Mesothelial cell of epicardium (in vitro differentiated cells): ENCODE results near the gene PPP6R3. TPM values are rescaled to one million over a fixed set of nuclear protein-coding genes. Genes with fewer than 3 reads are reported as not detected.

Experiments
- DNase-seq, 2 experiments: peaks; one replicate each; pipeline ENCODE4 v3.0.0; 2021; ENCODE audit warnings: low spot score in 2 of 2; ENCODE audit not compliant: unreplicated experiment in 2 of 2
- H3K27ac Mint-ChIP-seq: 2 replicates; pipeline ENCODE4 v1.8.0; 2021; ENCODE audit warnings: mixed read lengths
- H3K27me3 Mint-ChIP-seq: 2 replicates; pipeline ENCODE4 v1.8.0; 2021; ENCODE audit warnings: low read depth, mixed read lengths
- H3K36me3 Mint-ChIP-seq: 2 replicates; pipeline ENCODE4 v1.8.0; 2021; ENCODE audit warnings: mixed read lengths
- H3K4me1 Mint-ChIP-seq: 2 replicates; pipeline ENCODE4 v1.8.0; 2021; ENCODE audit warnings: mixed read lengths
- H3K4me3 Mint-ChIP-seq: 2 replicates; pipeline ENCODE4 v1.8.0; 2021; ENCODE audit warnings: mild to moderate bottlenecking, moderate library complexity, mixed read lengths
- H3K9me3 Mint-ChIP-seq: 2 replicates; pipeline ENCODE4 v1.8.0; 2021; ENCODE audit warnings: mixed read lengths
- CTCF ChIP-seq: fragments of 200-600 bp; sonication (generic); IDR thresholded peaks from one replicate; pipeline ENCODE4 v1.5.0; 2021; ENCODE audit warnings: antibody characterized with exemption; ENCODE audit not compliant: unreplicated experiment
- total RNA-seq: library from RNA; stranded (reverse); gene quantifications from 3 replicates; pipeline ENCODE4 v1.2.1, GENCODE V29; 2021

PPP6R3 gene
- total RNA-seq, 1 donor from 2014 or later = 137 TPM

GRCh38 chr11:68582416-68583040 is 122.0 kb downstream of the PPP6R3 start:
- peaks cover 52% of the 10 kb centered on the region for H3K36me3 Mint-ChIP-seq
- H3K27ac Mint-ChIP-seq = peak overlapping the region; percentile 77
- no peaks in the 10 kb centered on the region for H3K9me3 Mint-ChIP-seq
- no peaks in the 10 kb centered on the region for H3K4me1 Mint-ChIP-seq
- no peak for DNase-seq
- TF ChIP-seq CTCF = no peak
- H3K27me3 Mint-ChIP-seq = no peaks in the 10 kb centered on the region
- no peak overlapping the region for H3K4me3 Mint-ChIP-seq

GRCh38 chr11:68583041-68583446 is 122.5 kb downstream of the PPP6R3 start:
- no peak for DNase-seq
- Mint-ChIP-seq H3K4me1 (no peaks in the 10 kb centered on the region), H3K27ac (no peak overlapping the region)

GRCh38 chr11:68584097-68584496 is 123.5 kb downstream of the PPP6R3 start:
- peak; percentile 38 for TF ChIP-seq CTCF
- Mint-ChIP-seq H3K27me3 (no peaks in the 10 kb centered on the region), H3K27ac (no peak overlapping the region), H3K36me3 (peaks cover 43% of the 10 kb centered on the region), H3K4me3 (no peak overlapping the region), H3K4me1 (no peaks in the 10 kb centered on the region), H3K9me3 (no peaks in the 10 kb centered on the region)
- DNase-seq = peak; percentile 27 to 48

More at GRCh38 chr11:68583041-68583446, 122.5 kb downstream of the PPP6R3 start:
- TF ChIP-seq CTCF = no peak
- Mint-ChIP-seq H3K4me3 (no peak overlapping the region), H3K36me3 (peaks cover 52% of the 10 kb centered on the region), H3K27me3 (no peaks in the 10 kb centered on the region), H3K9me3 (no peaks in the 10 kb centered on the region)

GRCh38 chr11:68584991-68585524 is 124.5 kb downstream of the PPP6R3 start:
- Mint-ChIP-seq H3K9me3 (no peaks in the 10 kb centered on the region), H3K36me3 (peaks cover 38% of the 10 kb centered on the region)

GRCh38 chr11:68589547-68590216 is 129.1 kb downstream of the PPP6R3 start:
- H3K4me1 Mint-ChIP-seq = no peaks in the 10 kb centered on the region

More at GRCh38 chr11:68584991-68585524, 124.5 kb downstream of the PPP6R3 start:
- Mint-ChIP-seq H3K27ac (no peak overlapping the region), H3K4me3 (no peak overlapping the region), H3K4me1 (no peaks in the 10 kb centered on the region), H3K27me3 (no peaks in the 10 kb centered on the region)
- TF ChIP-seq CTCF = no peak
- DNase-seq = no peak

More at GRCh38 chr11:68589547-68590216, 129.1 kb downstream of the PPP6R3 start:
- no peak for DNase-seq
- no peaks in the 10 kb centered on the region for H3K27me3 Mint-ChIP-seq
- H3K27ac Mint-ChIP-seq = no peak overlapping the region
- no peak for TF ChIP-seq CTCF
- H3K36me3 Mint-ChIP-seq = peaks cover 41% of the 10 kb centered on the region
- H3K9me3 Mint-ChIP-seq = no peaks in the 10 kb centered on the region
- H3K4me3 Mint-ChIP-seq = no peak overlapping the region
